ENCODE measurements around the gene PPP2R1B.

PPP2R1B gene

DNA sequence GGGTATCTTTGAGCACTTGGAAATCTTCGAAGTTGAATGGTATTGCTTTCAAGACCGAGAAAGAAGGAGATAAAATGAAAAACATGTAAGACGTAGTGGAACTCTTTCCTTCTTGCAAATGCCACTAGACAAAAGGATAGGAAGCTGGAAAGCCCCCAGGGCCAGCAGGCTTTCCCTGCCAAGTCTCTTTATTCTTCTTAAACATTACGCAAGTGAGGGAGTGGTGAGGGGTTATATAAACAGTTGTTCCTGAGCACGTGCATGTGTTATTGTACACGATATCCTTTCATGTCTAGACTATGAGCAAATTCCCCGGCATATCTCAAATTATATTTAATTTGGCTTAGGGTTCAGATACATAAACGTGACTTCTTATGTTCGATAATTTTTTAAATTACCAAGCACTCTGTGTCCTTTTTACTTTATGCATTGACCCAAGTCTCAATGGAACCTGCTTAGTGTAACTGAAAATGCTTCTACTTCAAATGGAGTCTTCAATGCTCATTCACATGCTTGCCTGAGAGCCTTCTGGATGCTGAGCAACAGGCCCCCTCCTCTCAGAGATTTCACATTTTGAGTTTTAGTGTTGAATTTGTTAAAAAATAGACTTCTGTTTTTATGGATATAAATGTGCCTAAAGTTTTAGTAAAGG lies 59.0 kb downstream of the PPP2R1B start:
- ATAC-seq (no peak), DNase-seq (ENCODE audit: low spot score in 2 of 2) (no peak)
- Mint-ChIP-seq H3K4me3 (no peak overlapping the region), H3K9me3 (no peaks in the 10 kb centered on the region), H3K4me1 (no peaks in the 10 kb centered on the region), H3K27ac (no peak overlapping the region), H3K36me3 (peaks cover 67% of the 10 kb centered on the region)

- DNase-seq (ENCODE audit: low spot score in 2 of 2) = no peak
- Mint-ChIP-seq H3K4me1 (peaks cover 10% of the 10 kb centered on the region), H3K4me3 (no peak overlapping the region), H3K36me3 (peaks cover 49% of the 10 kb centered on the region), H3K27ac (peak overlapping the region; percentile 38), H3K9me3 (no peaks in the 10 kb centered on the region)
- no peak for ATAC-seq
Observed at GRCh38 chr11:111703576-111703975, 62.6 kb downstream of the PPP2R1B start.

DNA sequence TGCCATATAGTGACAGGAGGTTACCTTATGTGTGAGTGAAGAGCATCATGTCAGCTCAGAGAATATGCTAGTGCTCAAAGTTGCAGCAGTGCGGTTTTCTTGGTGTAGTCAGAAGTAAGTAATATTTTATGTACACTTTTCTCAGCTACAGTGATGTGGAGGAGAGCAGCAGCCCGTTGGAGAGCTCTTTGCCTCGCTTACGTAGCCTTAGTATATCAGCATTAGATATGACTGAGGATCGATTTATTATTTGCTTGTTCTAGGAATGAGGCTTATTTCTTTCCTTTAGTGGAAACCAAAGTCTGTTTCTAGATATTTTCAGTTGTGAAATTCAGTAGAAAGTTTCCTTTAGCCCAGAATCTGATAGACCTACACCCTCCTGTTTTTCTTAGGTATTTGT lies 63.6 kb downstream of the PPP2R1B start:
- Mint-ChIP-seq H3K27ac (no peak overlapping the region), H3K4me1 (peaks cover 12% of the 10 kb centered on the region), H3K36me3 (peaks cover 48% of the 10 kb centered on the region), H3K4me3 (no peak overlapping the region), H3K9me3 (no peaks in the 10 kb centered on the region)
- ATAC-seq (no peak), DNase-seq (ENCODE audit: low spot score in 2 of 2) (no peak)

DNA sequence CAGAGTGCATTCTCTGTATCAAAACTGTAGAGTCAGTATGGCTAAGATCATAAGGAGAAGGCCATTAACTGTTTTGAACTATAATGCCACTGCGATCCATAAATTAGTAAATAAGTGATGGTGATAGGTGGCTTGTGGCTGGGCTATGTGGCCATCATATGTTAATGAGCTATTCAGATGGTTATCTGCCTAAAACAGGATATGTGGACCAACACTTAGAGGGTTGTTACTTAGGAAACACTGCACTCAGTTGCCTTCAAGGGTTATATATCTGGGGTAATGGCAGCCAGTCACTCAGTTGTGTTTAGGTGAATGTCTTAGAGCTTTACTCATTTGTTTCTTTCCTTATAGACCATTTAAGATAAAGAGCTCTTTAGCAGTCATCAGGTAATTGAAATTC lies 66.0 kb downstream of the PPP2R1B start:
- Mint-ChIP-seq H3K9me3 (no peaks in the 10 kb centered on the region), H3K4me1 (peaks cover 12% of the 10 kb centered on the region), H3K4me3 (no peak overlapping the region), H3K27ac (no peak overlapping the region), H3K36me3 (peaks cover 30% of the 10 kb centered on the region)
- ATAC-seq (no peak), DNase-seq (ENCODE audit: low spot score in 2 of 2) (no peak)

GRCh38 chr11:111699579-111700156 lies 66.5 kb downstream of the PPP2R1B start:
- Mint-ChIP-seq H3K9me3 (no peaks in the 10 kb centered on the region), H3K4me3 (no peak overlapping the region), H3K4me1 (peaks cover 12% of the 10 kb centered on the region), H3K36me3 (peaks cover 25% of the 10 kb centered on the region), H3K27ac (no peak overlapping the region)
- no peak for DNase-seq (ENCODE audit: low spot score in 2 of 2)
- no peak for ATAC-seq

DNA sequence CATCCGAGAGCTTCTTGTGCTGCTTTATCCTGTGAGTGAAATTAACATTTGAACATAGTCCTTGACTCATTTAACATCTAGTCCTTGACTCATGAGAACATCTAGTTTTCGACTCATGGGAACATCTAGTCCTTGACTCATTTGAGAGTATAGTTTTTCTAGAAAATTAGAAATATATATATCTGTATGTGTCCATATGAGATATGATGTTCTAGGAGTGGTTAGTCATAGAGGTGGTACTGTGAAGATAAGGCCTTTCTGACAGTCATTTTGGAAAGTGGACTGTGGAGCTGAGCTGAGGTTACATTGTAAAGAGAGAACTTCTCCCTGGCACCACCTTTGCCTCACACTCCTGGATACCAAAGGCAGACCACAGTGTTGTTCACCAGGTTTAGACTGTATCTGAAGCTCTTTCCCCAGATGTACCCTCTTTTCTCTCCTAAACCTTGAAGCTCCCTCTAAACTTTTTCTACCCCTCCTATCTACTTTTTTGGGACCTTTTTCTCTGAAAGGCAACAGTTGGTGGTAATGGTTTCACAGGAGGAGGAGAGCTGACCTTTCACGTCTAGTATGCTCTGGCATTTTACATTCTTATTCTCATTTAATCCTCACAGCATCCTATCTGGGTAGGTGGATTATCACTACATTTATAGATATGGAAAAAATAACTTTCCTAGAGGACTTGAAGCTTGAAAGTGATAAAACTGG lies 67.2 kb downstream of the PPP2R1B start:
- Mint-ChIP-seq H3K4me1 (peaks cover 12% of the 10 kb centered on the region), H3K36me3 (peaks cover 18% of the 10 kb centered on the region), H3K9me3 (no peaks in the 10 kb centered on the region), H3K4me3 (no peak overlapping the region), H3K27ac (no peak overlapping the region)
- no peak for DNase-seq (ENCODE audit: low spot score in 2 of 2)
- ATAC-seq = peak; percentile 91

- Mint-ChIP-seq H3K36me3 (peaks cover 8% of the 10 kb centered on the region), H3K27ac (peak overlapping the region; percentile 40)
Observed at GRCh38 chr11:111697933-111698371, 68.2 kb downstream of the PPP2R1B start.

GRCh38 chr11:111696556-111696955 lies 69.6 kb downstream of the PPP2R1B start:
- DNase-seq (ENCODE audit: low spot score in 2 of 2) (no peak), ATAC-seq (no peak)
- H3K4me1 Mint-ChIP-seq = peaks cover 12% of the 10 kb centered on the region
- no peak overlapping the region for H3K4me3 Mint-ChIP-seq
- peaks cover 15% of the 10 kb centered on the region for H3K36me3 Mint-ChIP-seq
- no peaks in the 10 kb centered on the region for H3K9me3 Mint-ChIP-seq
- no peak overlapping the region for H3K27ac Mint-ChIP-seq

More at GRCh38 chr11:111697933-111698371, 68.2 kb downstream of the PPP2R1B start:
- DNase-seq (ENCODE audit: low spot score in 2 of 2) = no peak
- no peak for ATAC-seq
- H3K4me3 Mint-ChIP-seq = no peak overlapping the region
- H3K9me3 Mint-ChIP-seq = no peaks in the 10 kb centered on the region
- H3K4me1 Mint-ChIP-seq = peaks cover 12% of the 10 kb centered on the region

DNA sequence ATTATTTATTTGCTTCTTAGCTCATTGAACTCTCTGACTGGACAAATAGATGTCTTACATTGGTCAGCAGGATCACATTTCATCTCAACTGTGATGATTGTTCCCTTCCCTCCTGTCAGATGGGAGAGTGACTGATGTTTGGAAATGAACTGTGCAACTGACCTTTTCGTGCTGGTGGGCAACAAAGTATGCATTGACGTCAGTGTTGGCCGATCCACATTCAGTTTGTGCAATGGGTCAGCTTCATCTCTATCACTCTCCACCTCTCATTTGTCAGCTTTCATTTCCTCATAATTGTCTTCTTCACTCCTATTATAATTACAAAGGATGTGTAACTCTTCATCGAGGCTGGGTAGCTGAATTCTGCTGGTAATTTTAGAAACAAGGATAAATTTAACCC lies 71.3 kb downstream of the PPP2R1B start:
- DNase-seq (ENCODE audit: low spot score in 2 of 2) (no peak), ATAC-seq (no peak)
- Mint-ChIP-seq H3K4me1 (peaks cover 12% of the 10 kb centered on the region), H3K9me3 (no peaks in the 10 kb centered on the region), H3K36me3 (peaks cover 23% of the 10 kb centered on the region), H3K27ac (no peak overlapping the region), H3K4me3 (no peak overlapping the region)

- Mint-ChIP-seq H3K9me3 (no peaks in the 10 kb centered on the region), H3K4me3 (no peak overlapping the region), H3K4me1 (peaks cover under 1% of the 10 kb centered on the region), H3K27ac (no peak overlapping the region), H3K36me3 (peaks cover 26% of the 10 kb centered on the region)
- no peak for ATAC-seq
- no peak for DNase-seq (ENCODE audit: low spot score in 2 of 2)
Observed at GRCh38 chr11:111693224-111693937, 72.8 kb downstream of the PPP2R1B start.

GRCh38 chr11:111691741-111692140 lies 74.4 kb downstream of the PPP2R1B start:
- no peaks in the 10 kb centered on the region for H3K9me3 Mint-ChIP-seq
- H3K4me3 Mint-ChIP-seq = no peak overlapping the region
- no peak overlapping the region for H3K27ac Mint-ChIP-seq
- H3K36me3 Mint-ChIP-seq = peaks cover 29% of the 10 kb centered on the region
- no peak for ATAC-seq
- no peak for DNase-seq (ENCODE audit: low spot score in 2 of 2)
- H3K4me1 Mint-ChIP-seq = no peaks in the 10 kb centered on the region

GRCh38 chr11:111691176-111691575 lies 75.0 kb downstream of the PPP2R1B start:
- Mint-ChIP-seq H3K4me3 (no peak overlapping the region), H3K36me3 (peaks cover 29% of the 10 kb centered on the region), H3K27ac (no peak overlapping the region), H3K4me1 (no peaks in the 10 kb centered on the region), H3K9me3 (no peaks in the 10 kb centered on the region)
- ATAC-seq (no peak), DNase-seq (ENCODE audit: low spot score in 2 of 2) (no peak)

DNA sequence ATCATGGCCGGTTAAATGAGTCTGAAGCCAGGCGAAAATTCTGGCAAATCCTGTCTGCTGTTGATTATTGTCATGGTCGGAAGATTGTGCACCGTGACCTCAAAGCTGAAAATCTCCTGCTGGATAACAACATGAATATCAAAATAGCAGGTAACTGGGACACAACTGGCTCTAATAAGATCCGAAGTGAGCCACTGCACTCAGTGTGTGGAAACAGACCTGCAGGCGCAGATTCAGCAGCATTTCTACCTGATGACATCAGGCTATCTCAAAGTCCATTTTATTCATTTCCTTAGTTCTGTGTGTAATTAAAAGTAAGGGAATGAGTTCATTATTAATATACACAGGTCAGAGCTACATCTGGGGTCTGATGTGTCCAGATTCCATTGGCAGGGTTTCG lies 78.2 kb downstream of the PPP2R1B start:
- DNase-seq (ENCODE audit: low spot score in 2 of 2) (no peak), ATAC-seq (no peak)
- peaks cover 36% of the 10 kb centered on the region for H3K36me3 Mint-ChIP-seq
- no peak overlapping the region for H3K27ac Mint-ChIP-seq
- H3K4me3 Mint-ChIP-seq = no peak overlapping the region
- H3K9me3 Mint-ChIP-seq = no peaks in the 10 kb centered on the region
- no peaks in the 10 kb centered on the region for H3K4me1 Mint-ChIP-seq

GRCh38 chr11:111684251-111684650 lies 81.9 kb downstream of the PPP2R1B start:
- H3K27ac Mint-ChIP-seq = no peak overlapping the region
- no peaks in the 10 kb centered on the region for H3K4me1 Mint-ChIP-seq
- peaks cover 18% of the 10 kb centered on the region for H3K36me3 Mint-ChIP-seq
- H3K9me3 Mint-ChIP-seq = no peaks in the 10 kb centered on the region
- DNase-seq (ENCODE audit: low spot score in 2 of 2) = no peak
- H3K4me3 Mint-ChIP-seq = no peak overlapping the region
- no peak for ATAC-seq

DNA sequence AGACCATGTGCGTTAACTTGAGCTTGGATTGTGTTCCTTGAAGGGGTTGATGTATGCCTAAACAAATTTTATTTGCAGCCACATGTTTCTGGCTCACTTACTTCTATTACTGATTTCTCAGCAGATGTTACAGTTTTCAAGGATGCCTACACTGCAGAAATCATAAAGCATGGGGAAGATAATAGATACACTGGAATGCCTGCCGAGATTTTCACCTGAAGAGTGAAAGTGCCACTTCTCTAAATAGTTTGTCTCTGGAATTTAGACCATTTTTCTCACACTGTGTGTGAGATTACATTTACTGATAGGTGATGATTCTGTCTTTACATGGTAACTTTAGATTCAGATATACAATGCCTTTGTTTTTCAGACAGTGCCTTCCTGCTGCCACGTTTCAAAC lies 82.4 kb downstream of the PPP2R1B start:
- H3K27ac Mint-ChIP-seq = no peak overlapping the region
- no peak overlapping the region for H3K4me3 Mint-ChIP-seq
- peaks cover 18% of the 10 kb centered on the region for H3K36me3 Mint-ChIP-seq
- no peaks in the 10 kb centered on the region for H3K9me3 Mint-ChIP-seq
- ATAC-seq (no peak), DNase-seq (ENCODE audit: low spot score in 2 of 2) (no peak)
- H3K4me1 Mint-ChIP-seq = no peaks in the 10 kb centered on the region
